GM18505 (cell line): ENCODE data around the gene ESRRB.

Source experiments
- ATAC-seq: cut with Tn5 transposase; IDR thresholded peaks from one replicate; pipeline ENCODE4 v1.9.1; 2021; ENCODE audit not compliant: unreplicated experiment
- POLR2A ChIP-seq: IDR thresholded peaks from 4 replicates; pipeline ENCODE4 v1.6.1; 2011; ENCODE audit warnings: borderline replicate concordance; ENCODE audit not compliant: insufficient read depth, insufficient read length; ENCODE audit errors: extremely low read depth

The ESRRB gene

GRCh38 chr14:76405627-76406026, 29.7 kb downstream of the ESRRB start:
- ATAC-seq: no peak

GRCh38 chr14:76407449-76408150, 31.7 kb downstream of the ESRRB start:
- no peak for ATAC-seq

More at GRCh38 chr14:76405627-76406026, 29.7 kb downstream of the ESRRB start:
- TF ChIP-seq POLR2A: no peak

GRCh38 chr14:76408877-76409276, 32.9 kb downstream of the ESRRB start:
- no peak for ATAC-seq
- no peak for TF ChIP-seq POLR2A

More at GRCh38 chr14:76407449-76408150, 31.7 kb downstream of the ESRRB start:
- no peak for TF ChIP-seq POLR2A

GRCh38 chr14:76412501-76412900, 36.6 kb downstream of the ESRRB start:
- ATAC-seq: no peak
- no peak for TF ChIP-seq POLR2A

GRCh38 chr14:76413106-76413961, 37.4 kb downstream of the ESRRB start:
- ATAC-seq: no peak
- no peak for TF ChIP-seq POLR2A

- ATAC-seq: no peak
- no peak for TF ChIP-seq POLR2A
Observed at GRCh38 chr14:76413962-76414600, 38.1 kb downstream of the ESRRB start.

GRCh38 chr14:76419399-76419798, 43.5 kb downstream of the ESRRB start:
- no peak for TF ChIP-seq POLR2A
- no peak for ATAC-seq

- no peak for TF ChIP-seq POLR2A
- ATAC-seq: no peak
Observed at GRCh38 chr14:76420827-76421226, 44.9 kb downstream of the ESRRB start.

- TF ChIP-seq POLR2A: no peak
- ATAC-seq: no peak
Observed at GRCh38 chr14:76421662-76422061, 45.7 kb downstream of the ESRRB start.

GRCh38 chr14:76422662-76423061, 46.7 kb downstream of the ESRRB start:
- ATAC-seq: no peak
- TF ChIP-seq POLR2A: no peak

GRCh38 chr14:76423534-76423933, 47.6 kb downstream of the ESRRB start:
- no peak for ATAC-seq
- no peak for TF ChIP-seq POLR2A

- ATAC-seq: no peak
- TF ChIP-seq POLR2A: no peak
Observed at GRCh38 chr14:76424359-76424758, 48.4 kb downstream of the ESRRB start.

- no peak for ATAC-seq
- no peak for TF ChIP-seq POLR2A
Observed at GRCh38 chr14:76426161-76426696, 50.3 kb downstream of the ESRRB start.
